DND-41 (cell line): ENCODE data around the gene PLEKHG3.

ENCODE experiments used
- CTCF ChIP-seq: IDR thresholded peaks from 2 replicates; pipeline ENCODE4 v1.5.1; 2012; ENCODE audit warnings: borderline replicate concordance, low read length, moderate library complexity, mild to moderate bottlenecking; ENCODE audit not compliant: poor library complexity, severe bottlenecking; ENCODE audit errors: extremely low read depth
- EZH2 ChIP-seq: IDR thresholded peaks from 3 replicates; pipeline ENCODE4 v1.6.1; 2012; ENCODE audit warnings: borderline replicate concordance, low read depth, mild to moderate bottlenecking, moderate library complexity, low read length, inconsistent platforms; ENCODE audit not compliant: severe bottlenecking

- peak; percentile 83 for TF ChIP-seq CTCF
- no peak for TF ChIP-seq EZH2
These were observed 60.7 kb downstream of the PLEKHG3 start for GRCh38 chr14:64764641-64765520.
